GM18517 (cell line): ENCODE data around the gene TRIP10.
"Not testable (repeated sequence)": the region's sequence is repeated elsewhere in the genome, so short reads cannot be mapped to it uniquely, and the experiment has no call there.

ENCODE experiments used
- ATAC-seq: cut with Tn5 transposase; IDR thresholded peaks from one replicate; pipeline ENCODE4 v1.9.1; 2021; ENCODE audit warnings: mild to moderate bottlenecking, moderate library complexity; ENCODE audit not compliant: unreplicated experiment

Gene TRIP10

GRCh38 chr19:6790194-6791128, 51.0 kb downstream of the TRIP10 start:
- no peak for ATAC-seq

- ATAC-seq: no peak
Observed at GRCh38 chr19:6791237-6791636, 51.8 kb downstream of the TRIP10 start.

DNA sequence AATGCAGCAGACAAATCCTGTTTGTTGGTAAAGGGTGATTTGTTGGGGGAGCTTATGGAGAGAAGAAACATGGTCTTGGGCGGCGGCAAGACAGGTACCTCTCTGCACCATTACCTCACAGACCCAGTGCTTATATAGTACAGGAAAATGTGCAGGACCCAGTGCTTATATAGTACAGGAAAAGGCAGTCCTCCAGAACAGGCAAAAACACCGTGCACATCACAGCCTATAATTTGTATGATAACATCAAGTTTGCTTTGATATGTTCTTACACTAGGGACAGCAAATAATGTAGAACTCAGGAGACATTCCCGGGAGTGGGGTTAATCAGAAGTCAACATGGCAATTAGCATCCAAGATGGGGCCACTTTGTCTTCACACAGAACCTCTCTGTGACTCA, 53.9 kb downstream of the TRIP10 start:
- ATAC-seq: no peak

GRCh38 chr19:6793973-6794372, 54.5 kb downstream of the TRIP10 start:
- no peak for ATAC-seq

- no peak for ATAC-seq
Observed at GRCh38 chr19:6794686-6795431, 55.4 kb downstream of the TRIP10 start.

DNA sequence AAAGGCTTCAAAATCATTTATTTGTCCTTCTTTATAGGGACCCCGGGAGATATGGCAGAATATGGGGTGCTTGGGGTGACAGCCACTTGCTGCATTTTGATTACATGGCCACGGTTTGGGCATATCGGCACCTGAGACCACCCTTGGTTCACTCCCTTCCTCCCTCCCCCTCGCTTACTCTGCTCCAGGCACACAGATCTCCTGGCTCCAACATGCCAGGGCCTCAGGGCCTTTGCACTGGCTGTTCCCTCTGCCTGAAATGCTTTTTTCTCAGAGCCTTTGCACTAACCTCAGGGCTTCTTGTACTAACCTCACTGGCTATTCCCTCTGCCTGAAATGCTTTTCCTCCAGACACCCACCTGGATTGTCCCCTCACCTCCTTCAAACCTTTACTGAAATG, 56.8 kb downstream of the TRIP10 start:
- no peak for ATAC-seq

DNA sequence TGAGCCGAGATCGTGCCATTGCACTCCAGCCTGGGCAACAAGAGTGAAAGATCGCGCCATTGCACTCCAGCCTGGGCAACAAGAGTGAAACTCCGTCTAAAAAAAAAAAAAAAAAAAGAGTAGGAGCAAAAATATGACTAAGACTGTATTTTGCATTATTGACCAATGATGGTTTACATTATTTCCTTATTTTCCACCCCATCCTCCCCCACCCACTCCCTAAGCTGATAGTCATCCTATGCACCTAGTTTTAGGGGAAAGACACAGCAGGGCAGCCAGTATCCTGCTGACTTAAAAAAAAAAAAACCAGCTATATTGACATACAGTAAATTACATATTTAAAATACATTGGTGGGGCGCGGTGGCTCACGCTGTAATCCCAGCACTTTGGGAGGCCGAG, 58.2 kb downstream of the TRIP10 start:
- no peak for ATAC-seq

DNA sequence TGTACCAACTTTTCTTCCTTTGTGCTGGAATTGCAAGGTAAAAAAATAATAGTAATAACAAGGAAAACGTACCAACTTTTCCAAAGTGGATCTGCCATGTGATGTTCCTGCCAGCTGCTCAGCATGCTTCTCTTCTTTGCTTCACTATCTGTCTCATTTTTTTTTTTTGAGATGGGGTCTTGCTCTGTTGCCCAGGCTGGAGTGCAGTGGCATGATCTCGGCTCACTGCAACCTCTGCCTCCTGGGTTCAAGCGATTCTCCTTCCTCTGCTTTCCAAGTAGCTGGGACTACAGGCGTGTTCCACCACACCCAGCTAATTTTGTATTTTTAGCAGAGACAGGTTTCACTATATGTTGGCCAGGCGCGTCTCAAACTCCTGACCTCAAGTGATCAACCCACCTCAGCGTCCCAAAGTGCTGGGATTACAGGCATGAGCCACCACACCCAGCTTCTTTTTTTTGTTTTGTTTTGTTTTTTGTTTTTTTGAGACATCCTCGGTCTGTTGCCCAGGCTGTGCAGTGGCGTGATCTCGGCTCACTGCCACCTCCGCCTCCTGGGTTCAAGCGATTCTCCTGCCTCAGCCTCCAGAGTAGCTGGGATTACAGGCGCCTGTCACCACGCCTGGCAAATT, 60.8 kb downstream of the TRIP10 start:
- ATAC-seq: not testable (repeated sequence)

DNA sequence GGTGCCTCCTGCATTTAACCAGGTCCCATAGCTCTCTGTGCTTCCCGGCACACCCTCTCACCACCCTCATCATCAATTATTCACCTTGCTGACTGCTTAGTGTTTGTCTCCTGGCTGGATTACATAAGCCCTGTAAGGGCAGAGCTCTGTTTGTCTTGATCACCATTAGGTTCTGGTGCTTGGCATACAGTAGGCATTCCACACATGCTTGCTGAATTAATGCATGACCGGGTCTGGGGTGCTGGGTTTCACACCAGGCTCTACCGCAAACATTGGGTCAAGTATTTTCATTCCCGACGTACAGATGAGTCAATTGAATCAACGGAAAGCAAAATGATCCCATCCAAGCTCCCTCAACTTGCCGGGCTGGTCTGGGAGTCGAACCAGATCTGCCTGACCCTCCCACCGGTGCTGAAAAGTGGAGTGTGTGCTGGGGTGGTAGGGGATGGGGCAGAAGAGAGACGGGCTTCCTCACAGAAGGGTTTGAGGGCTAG, 61.6 kb downstream of the TRIP10 start:
- no peak for ATAC-seq
